Stimulated activated CD8-positive, alpha-beta memory T cell treated with anti-CD3 and anti-CD28 coated beads, Interleukin-7, amount 100 ng/mL, for 24 hours (primary cell): ENCODE measurements around the gene SKAP1.
"Not testable (repeated sequence)": the region's sequence is repeated elsewhere in the genome, so short reads cannot be mapped to it uniquely, and the experiment has no call there.

ENCODE experiments used
- DNase-seq: peaks from one replicate; pipeline ENCODE4 v3.0.0-alpha.2; 2020; ENCODE audit warnings: low read depth

The SKAP1 gene

GRCh38 chr17:48285614-48286013, 144.4 kb downstream of the SKAP1 start:
- no peak for DNase-seq

- no peak for DNase-seq
Measured at GRCh38 chr17:48283907-48284306, 146.1 kb downstream of the SKAP1 start.

- DNase-seq, result no peak
Measured at GRCh38 chr17:48283411-48283810, 146.6 kb downstream of the SKAP1 start.

- DNase-seq, result no peak
Measured at GRCh38 chr17:48282303-48282702, 147.7 kb downstream of the SKAP1 start.

- no peak for DNase-seq
Measured at GRCh38 chr17:48278760-48279491, 151.1 kb downstream of the SKAP1 start.

GRCh38 chr17:48276776-48277175, 153.2 kb downstream of the SKAP1 start:
- no peak for DNase-seq

GRCh38 chr17:48270899-48271298, 159.1 kb downstream of the SKAP1 start:
- DNase-seq, result no peak

GRCh38 chr17:48269209-48269608, 160.8 kb downstream of the SKAP1 start:
- DNase-seq, result no peak

GRCh38 chr17:48263731-48264035, 166.3 kb downstream of the SKAP1 start:
- DNase-seq, result no peak

GRCh38 chr17:48262982-48263730, 166.9 kb downstream of the SKAP1 start:
- no peak for DNase-seq

- no peak for DNase-seq
Measured at GRCh38 chr17:48261297-48261880, 168.6 kb downstream of the SKAP1 start.

GRCh38 chr17:48259694-48260291, 170.2 kb downstream of the SKAP1 start:
- no peak for DNase-seq

- DNase-seq, result no peak
Measured at GRCh38 chr17:48258331-48258730, 171.7 kb downstream of the SKAP1 start.

GRCh38 chr17:48255759-48256158, 174.3 kb downstream of the SKAP1 start:
- DNase-seq, result no peak

- DNase-seq, result no peak
Measured at GRCh38 chr17:48254896-48255295, 175.1 kb downstream of the SKAP1 start.

GRCh38 chr17:48253975-48254374, 176.0 kb downstream of the SKAP1 start:
- no peak for DNase-seq

- no peak for DNase-seq
Measured at GRCh38 chr17:48251950-48252349, 178.1 kb downstream of the SKAP1 start.

- no peak for DNase-seq
Measured at GRCh38 chr17:48250949-48251348, 179.1 kb downstream of the SKAP1 start.

- DNase-seq, result not testable (repeated sequence)
Measured at GRCh38 chr17:48250059-48250458, 180.0 kb downstream of the SKAP1 start.

GRCh38 chr17:48247603-48248002, 182.4 kb downstream of the SKAP1 start:
- no peak for DNase-seq

- DNase-seq, result no peak
Measured at GRCh38 chr17:48247038-48247437, 183.0 kb downstream of the SKAP1 start.

GRCh38 chr17:48246612-48247011, 183.4 kb downstream of the SKAP1 start:
- DNase-seq, result no peak

- DNase-seq, result not testable (repeated sequence)
Measured at GRCh38 chr17:48245465-48246033, 184.5 kb downstream of the SKAP1 start.
